ENCODE results near the gene SRC.

Gene SRC

GRCh38 chr20:37351689-37352607 lies 6.0 kb downstream of the SRC start:
- no peak for DNase-seq

GRCh38 chr20:37352608-37352980 lies 6.7 kb downstream of the SRC start:
- no peak for DNase-seq

- DNase-seq, result no peak
Measured at GRCh38 chr20:37353285-37353849, 7.4 kb downstream of the SRC start.

- no peak for DNase-seq
Measured at GRCh38 chr20:37354210-37355195, 8.6 kb downstream of the SRC start.

- no peak for DNase-seq
Measured at GRCh38 chr20:37355252-37356180, 9.6 kb downstream of the SRC start.

GRCh38 chr20:37356387-37356786 lies 10.4 kb downstream of the SRC start:
- DNase-seq, result no peak

- DNase-seq, result no peak
Measured at GRCh38 chr20:37356961-37357371, 11.0 kb downstream of the SRC start.

GRCh38 chr20:37357481-37358365 lies 11.8 kb downstream of the SRC start:
- no peak for DNase-seq

GRCh38 chr20:37358366-37359150 lies 12.6 kb downstream of the SRC start:
- no peak for DNase-seq

GRCh38 chr20:37359331-37359730 lies 13.4 kb downstream of the SRC start:
- no peak for DNase-seq

GRCh38 chr20:37359836-37360235 lies 13.9 kb downstream of the SRC start:
- no peak for DNase-seq

GRCh38 chr20:37360391-37361115 lies 14.6 kb downstream of the SRC start:
- no peak for DNase-seq

- no peak for DNase-seq
Measured at GRCh38 chr20:37361336-37361735, 15.4 kb downstream of the SRC start.

GRCh38 chr20:37362231-37362792 lies 16.4 kb downstream of the SRC start:
- DNase-seq, result no peak

GRCh38 chr20:37362821-37363220 lies 16.9 kb downstream of the SRC start:
- no peak for DNase-seq

GRCh38 chr20:37363221-37364012 lies 17.5 kb downstream of the SRC start:
- no peak for DNase-seq

- no peak for DNase-seq
Measured at GRCh38 chr20:37364013-37364926, 18.3 kb downstream of the SRC start.
